ENCODE results near the gene STAT1. TPM values are rescaled to one million over a fixed set of nuclear protein-coding genes. Genes with fewer than 3 reads are reported as not detected.

The STAT1 gene
- total RNA-seq = 71.2 and 85.1 TPM in 2 replicates

DNA sequence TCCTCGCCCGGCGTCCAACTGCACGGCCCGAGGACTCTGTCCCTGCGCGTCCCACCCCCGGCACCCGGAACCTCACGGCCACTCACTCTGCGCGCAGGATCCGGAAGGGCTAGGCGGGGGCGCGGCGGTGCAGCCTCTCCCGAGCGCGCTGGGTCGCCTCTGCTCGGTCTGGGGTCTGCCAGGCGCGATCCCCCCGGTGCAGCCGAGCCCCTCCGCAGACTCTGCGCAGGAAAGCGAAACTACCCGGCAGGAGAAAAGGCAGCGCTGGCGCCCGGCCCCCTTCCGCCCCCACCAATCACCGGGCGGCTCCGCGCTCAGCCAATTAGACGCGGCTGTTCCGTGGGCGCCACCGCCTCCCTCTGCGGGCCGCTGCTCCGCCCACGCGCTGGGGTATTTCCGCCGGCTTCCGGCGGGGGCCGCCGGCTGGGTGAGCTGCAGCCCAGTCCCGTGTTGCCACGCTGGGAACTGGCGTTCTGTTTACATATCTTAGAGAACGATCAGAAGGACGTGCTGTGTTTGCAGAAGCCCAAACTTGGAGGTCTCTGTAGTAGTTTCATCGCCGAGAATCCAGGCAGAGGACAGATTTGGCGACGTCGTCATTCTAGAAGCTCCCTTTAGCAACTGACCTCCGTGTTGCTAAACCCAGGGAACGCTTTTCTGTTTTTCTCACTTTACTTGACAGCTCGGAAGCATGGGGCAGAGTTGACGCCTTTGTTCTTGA is at the start of gene STAT1:
Gene STAT1 (minus strand): TSS at position 240 of the 721 bp plus-strand sequence. CDS start 4,168 bp downstream, outside the sequence.
- ChIA-PET CTCF (interaction anchor here (0.8 to 1.6 kb wide), 3 partner anchors 14 to 141 kb away, joined by 3 to 4 read pairs (median 3); no protein-coding TSS in a partner anchor), POLR2A (interaction anchor here (0.8 to 1.9 kb wide), 8 partner anchors 9 to 1353 kb away, joined by 3 to 13 read pairs (median 4); partner anchors contain the start of genes ASNSD1, GLS, NABP1 and STAT4)
- DNase-seq (peak; percentile 98), ATAC-seq (ENCODE audit: low read depth) (peak; percentile 91)
- intact Hi-C loops (cut with micrococcal nuclease) = loop anchor here (1.0 to 10.0 kb wide), 11 partner anchors 16 to 1573 kb away; partner anchors contain the start of genes GLS, INPP1, NABP1 and NEMP2
- Mint-ChIP-seq H3K4me1 (peaks cover 29% of the 10 kb centered on the region), H3K4me3 (no peak within 1 kb of the TSS), H3K27me3 (no peaks in the 10 kb centered on the region), H3K27ac (no peak within 1 kb of the TSS), H3K36me3 (ENCODE audit: low read depth) (peaks cover 12% of the 10 kb centered on the region), H3K9me3 (no peaks in the 10 kb centered on the region)
- TF ChIP-seq, protein P1, sequence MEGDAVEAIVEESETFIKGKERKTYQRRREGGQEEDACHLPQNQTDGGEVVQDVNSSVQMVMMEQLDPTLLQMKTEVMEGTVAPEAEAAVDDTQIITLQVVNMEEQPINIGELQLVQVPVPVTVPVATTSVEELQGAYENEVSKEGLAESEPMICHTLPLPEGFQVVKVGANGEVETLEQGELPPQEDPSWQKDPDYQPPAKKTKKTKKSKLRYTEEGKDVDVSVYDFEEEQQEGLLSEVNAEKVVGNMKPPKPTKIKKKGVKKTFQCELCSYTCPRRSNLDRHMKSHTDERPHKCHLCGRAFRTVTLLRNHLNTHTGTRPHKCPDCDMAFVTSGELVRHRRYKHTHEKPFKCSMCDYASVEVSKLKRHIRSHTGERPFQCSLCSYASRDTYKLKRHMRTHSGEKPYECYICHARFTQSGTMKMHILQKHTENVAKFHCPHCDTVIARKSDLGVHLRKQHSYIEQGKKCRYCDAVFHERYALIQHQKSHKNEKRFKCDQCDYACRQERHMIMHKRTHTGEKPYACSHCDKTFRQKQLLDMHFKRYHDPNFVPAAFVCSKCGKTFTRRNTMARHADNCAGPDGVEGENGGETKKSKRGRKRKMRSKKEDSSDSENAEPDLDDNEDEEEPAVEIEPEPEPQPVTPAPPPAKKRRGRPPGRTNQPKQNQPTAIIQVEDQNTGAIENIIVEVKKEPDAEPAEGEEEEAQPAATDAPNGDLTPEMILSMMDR (IDR thresholded peaks at IDR 0.05) = no peak

DNA sequence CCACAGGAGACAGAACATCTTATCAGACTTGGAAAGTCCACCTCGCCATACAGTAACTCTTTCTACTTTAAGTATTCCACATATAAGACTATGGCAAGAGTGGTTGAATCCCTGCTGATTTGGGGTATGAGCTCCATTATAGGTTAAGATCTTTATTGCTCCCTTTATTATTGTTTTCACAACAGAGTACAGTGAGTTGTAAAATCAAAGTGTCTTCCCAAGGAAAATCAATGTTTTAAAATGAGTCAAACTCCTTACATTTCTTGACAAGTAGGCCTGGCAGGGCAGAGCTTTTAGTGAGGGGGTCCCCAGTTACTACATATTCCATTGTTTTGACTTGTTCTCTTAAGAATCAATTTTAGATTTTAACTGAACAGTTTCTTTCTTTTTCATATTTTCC is 49.6 kb upstream of the STAT1 start:
- Mint-ChIP-seq H3K27ac (no peak overlapping the region), H3K4me3 (no peak overlapping the region), H3K4me1 (no peaks in the 10 kb centered on the region), H3K36me3 (ENCODE audit: low read depth) (no peaks in the 10 kb centered on the region), H3K9me3 (no peaks in the 10 kb centered on the region), H3K27me3 (peaks cover 11% of the 10 kb centered on the region)
- intact Hi-C loops (cut with micrococcal nuclease) = no loop called here
- ATAC-seq (ENCODE audit: low read depth) = no peak
- ChIA-PET CTCF (interaction anchor here (1.4 kb wide), 1 partner anchor 94 kb away, joined by 3 read pairs; no protein-coding TSS in a partner anchor), POLR2A (no interaction called here)
- TF ChIP-seq, protein P1 (IDR thresholded peaks at IDR 0.05) = no peak
- DNase-seq = no peak

DNA sequence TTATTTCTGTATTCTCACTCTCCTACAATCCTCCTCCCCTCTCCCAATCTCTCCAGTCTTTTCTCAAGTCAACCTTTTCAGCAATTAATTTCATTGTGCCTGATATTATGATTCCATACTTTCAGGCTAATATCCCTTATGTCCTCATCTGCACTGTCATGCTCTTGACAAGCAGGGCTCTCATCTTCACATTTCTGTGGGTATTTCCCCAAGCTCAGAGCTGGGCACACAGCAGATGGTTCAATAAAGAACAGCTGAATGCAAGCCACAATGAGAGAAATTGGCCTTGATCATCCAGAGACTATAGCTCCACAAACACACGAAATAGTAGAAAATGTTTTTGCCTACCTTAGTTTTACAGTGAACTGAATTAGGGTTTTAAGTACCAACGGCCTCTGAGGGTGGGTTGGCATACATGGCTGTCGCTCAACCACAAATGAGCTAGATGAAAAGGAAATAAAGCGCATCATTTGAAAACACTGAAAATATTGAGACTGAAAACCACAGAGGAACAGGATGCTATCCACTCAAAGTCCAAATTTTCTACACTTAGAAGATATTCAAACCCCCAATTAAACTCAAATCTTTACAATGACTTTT is 47.5 kb upstream of the STAT1 start:
- DNase-seq (no peak), ATAC-seq (ENCODE audit: low read depth) (no peak)
- intact Hi-C loops (cut with micrococcal nuclease) = no loop called here
- POLR2A ChIA-PET = no interaction called here
- Mint-ChIP-seq H3K27ac (no peak overlapping the region), H3K27me3 (peaks cover 11% of the 10 kb centered on the region), H3K36me3 (ENCODE audit: low read depth) (no peaks in the 10 kb centered on the region), H3K4me3 (no peak overlapping the region), H3K9me3 (no peaks in the 10 kb centered on the region), H3K4me1 (no peaks in the 10 kb centered on the region)
- CTCF ChIA-PET = interaction anchor here (1.1 to 1.8 kb wide), 3 partner anchors 9 to 94 kb away, joined by 3 to 8 read pairs (median 7); no protein-coding TSS in a partner anchor
- TF ChIP-seq, protein P1 (IDR thresholded peaks at IDR 0.05) = no peak

DNA sequence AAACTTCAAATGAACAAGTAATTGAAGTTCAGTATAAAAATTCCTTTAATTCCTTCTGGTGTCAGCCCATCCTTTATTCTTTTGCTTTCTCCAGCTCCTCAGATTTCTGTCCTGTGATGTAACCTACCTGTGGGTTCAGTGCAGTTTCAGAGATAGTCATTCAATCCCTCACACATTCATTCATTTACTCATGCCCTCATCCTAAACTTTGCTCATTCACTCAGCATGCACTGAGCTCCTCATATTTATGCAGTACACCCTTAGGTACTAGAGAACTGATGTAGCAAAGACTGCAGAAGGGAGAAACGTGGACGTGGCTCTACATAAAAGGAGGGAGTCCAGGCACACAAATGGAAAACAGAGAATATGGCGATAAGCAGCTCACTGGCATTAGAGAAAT is 45.3 kb upstream of the STAT1 start:
- ATAC-seq (ENCODE audit: low read depth) (no peak), DNase-seq (no peak)
- peaks cover 9% of the 10 kb centered on the region for H3K27me3 Mint-ChIP-seq
- no peak overlapping the region for H3K4me3 Mint-ChIP-seq
- H3K9me3 Mint-ChIP-seq = no peaks in the 10 kb centered on the region
- no peaks in the 10 kb centered on the region for H3K36me3 Mint-ChIP-seq (ENCODE audit: low read depth)
- ChIA-PET POLR2A (interaction anchor here (0.5 kb wide), 1 partner anchor 1024 kb away, joined by 3 read pairs; no protein-coding TSS in a partner anchor), CTCF (interaction anchor here (1.9 kb wide), 1 partner anchor 96 kb away, joined by 10 read pairs; no protein-coding TSS in a partner anchor)
- no peak overlapping the region for H3K27ac Mint-ChIP-seq
- intact Hi-C loops (cut with micrococcal nuclease) = no loop called here
- TF ChIP-seq, protein P1 (IDR thresholded peaks at IDR 0.05) = no peak
- no peaks in the 10 kb centered on the region for H3K4me1 Mint-ChIP-seq

DNA sequence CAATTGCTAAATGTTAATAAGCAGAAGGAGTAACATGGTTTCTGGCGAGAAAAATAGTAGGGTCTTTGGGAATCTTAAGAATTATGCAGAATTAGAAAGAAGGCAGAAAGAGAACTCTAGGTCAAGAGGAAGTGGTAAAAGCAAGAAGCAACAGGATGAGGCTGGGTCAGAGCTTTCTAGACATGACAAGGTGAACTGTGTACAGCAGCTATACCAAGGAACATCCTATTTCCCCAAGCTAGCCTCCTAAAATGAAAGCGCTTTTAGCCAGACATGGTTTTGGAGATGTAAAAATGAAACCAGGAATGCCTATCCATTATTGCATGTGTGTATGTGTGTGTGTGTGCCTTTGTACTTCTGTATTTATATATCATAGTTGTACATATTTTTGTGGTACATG is 42.3 kb upstream of the STAT1 start:
- intact Hi-C loops (cut with micrococcal nuclease) = no loop called here
- DNase-seq = no peak
- TF ChIP-seq, protein P1 (IDR thresholded peaks at IDR 0.05) = no peak
- ChIA-PET POLR2A (no interaction called here), CTCF (no interaction called here)
- Mint-ChIP-seq H3K4me3 (no peak overlapping the region), H3K36me3 (ENCODE audit: low read depth) (no peaks in the 10 kb centered on the region), H3K9me3 (no peaks in the 10 kb centered on the region), H3K27me3 (peaks cover 9% of the 10 kb centered on the region), H3K4me1 (no peaks in the 10 kb centered on the region), H3K27ac (no peak overlapping the region)
- ATAC-seq (ENCODE audit: low read depth) = no peak

Data from activated B cell treated with CpG ODN at 0.5 μM for 24 hours (primary cell).